GM23338 (cell line): Measurements from ENCODE around the gene PGBD4. TPM values are rescaled to one million over a fixed set of nuclear protein-coding genes. Genes with fewer than 3 reads are reported as not detected.

Experiments
- ATAC-seq: fragments of 200-7000 bp; cut with Tn5 transposase; 3 replicates; pipeline ENCODE4 v1.9.1; 2020
- DNase-seq: peaks from one replicate; pipeline ENCODE4 v3.0.0-alpha.2; 2015; ENCODE audit warnings: low spot score
- H2AFZ ChIP-seq: fragments of 200-600 bp; sonication (generic); 2 replicates; pipeline ENCODE4 v1.8.0; 2016; ENCODE audit warnings: antibody characterized with exemption, mild to moderate bottlenecking, moderate library complexity
- H3F3A ChIP-seq: fragments of 200-600 bp; sonication (generic); replicated peaks from 2 replicates; pipeline ENCODE4 v1.8.0; 2017; ENCODE audit warnings: antibody characterized with exemption, mixed run types, low read depth
- H3K27ac ChIP-seq: fragments of 200-600 bp; sonication (generic); 2 replicates; pipeline ENCODE4 v1.6.1; 2016; ENCODE audit warnings: low read depth
- H3K27me3 ChIP-seq: fragments of 200-600 bp; sonication (generic); 2 replicates; pipeline ENCODE4 v1.8.0; 2016; ENCODE audit warnings: mild to moderate bottlenecking, mixed run types, moderate library complexity; ENCODE audit not compliant: insufficient read depth
- H3K36me3 ChIP-seq: fragments of 200-600 bp; sonication (generic); 2 replicates; pipeline ENCODE4 v1.8.0; 2016; ENCODE audit warnings: mild to moderate bottlenecking; ENCODE audit not compliant: insufficient read depth
- H3K4me1 ChIP-seq: fragments of 200-600 bp; sonication (generic); 2 replicates; pipeline ENCODE4 v1.8.0; 2016; ENCODE audit warnings: mild to moderate bottlenecking, moderate library complexity; ENCODE audit not compliant: insufficient read depth
- H3K4me2 ChIP-seq: fragments of 200-600 bp; sonication (generic); 2 replicates; pipeline ENCODE4 v1.7.1; 2017; ENCODE audit warnings: mixed run types
- H3K4me3 ChIP-seq: fragments of 200-600 bp; sonication (generic); 2 replicates; pipeline ENCODE4 v1.6.1; 2016; ENCODE audit warnings: mixed run types
- H3K79me2 ChIP-seq: fragments of 200-600 bp; sonication (generic); replicated peaks from 2 replicates; pipeline ENCODE4 v1.8.0; 2017; ENCODE audit warnings: mild to moderate bottlenecking; ENCODE audit not compliant: insufficient read depth
- H3K9me2 ChIP-seq: fragments of 200-600 bp; sonication (generic); 2 replicates; pipeline ENCODE4 v1.8.0; 2017; ENCODE audit not compliant: insufficient read depth
- H4K20me1 ChIP-seq: fragments of 200-600 bp; sonication (generic); replicated peaks from 2 replicates; pipeline ENCODE4 v1.8.0; 2017; ENCODE audit warnings: mild to moderate bottlenecking; ENCODE audit not compliant: insufficient read depth
- H3K27ac Mint-ChIP-seq: 2 replicates; pipeline ENCODE4 v1.8.0; 2020; ENCODE audit warnings: inconsistent platforms, mild to moderate bottlenecking, moderate library complexity, mixed read lengths
- H3K27me3 Mint-ChIP-seq: 3 replicates; pipeline ENCODE4 v1.8.0; 2022; ENCODE audit warnings: low read depth, mild to moderate bottlenecking, moderate library complexity, mixed read lengths, inconsistent platforms; ENCODE audit not compliant: insufficient read depth, poor library complexity
- H3K36me3 Mint-ChIP-seq: 3 replicates; pipeline ENCODE4 v1.8.0; 2021; ENCODE audit warnings: low read depth, mild to moderate bottlenecking, inconsistent platforms, moderate library complexity, mixed read lengths
- H3K4me1 Mint-ChIP-seq: 3 replicates; pipeline ENCODE4 v1.8.0; 2020; ENCODE audit warnings: mild to moderate bottlenecking, inconsistent platforms, mixed read lengths
- H3K4me3 Mint-ChIP-seq: 3 replicates; pipeline ENCODE4 v1.8.0; 2021; ENCODE audit warnings: moderate library complexity, mild to moderate bottlenecking, inconsistent platforms, mixed read lengths
- H3K9me3 Mint-ChIP-seq: 3 replicates; pipeline ENCODE4 v1.8.0; 2020; ENCODE audit warnings: moderate library complexity, mild to moderate bottlenecking, inconsistent platforms, mixed read lengths
- EZH2 ChIP-seq: fragments of 200-600 bp; sonication (generic); IDR thresholded peaks from one replicate; pipeline ENCODE4 v1.8.0; 2017; ENCODE audit warnings: antibody characterized with exemption, mild to moderate bottlenecking, low read depth; ENCODE audit not compliant: unreplicated experiment
- EZH2phosphoT487 ChIP-seq: fragments of 200-600 bp; sonication (generic); IDR thresholded peaks from one replicate; pipeline ENCODE4 v1.8.1; 2018; ENCODE audit warnings: antibody characterized with exemption; ENCODE audit not compliant: unreplicated experiment
- JUNB ChIP-seq: IDR thresholded peaks from one replicate; pipeline ENCODE4 v1.6.1; 2016; ENCODE audit warnings: antibody characterized with exemption; ENCODE audit not compliant: unreplicated experiment
- NANOG ChIP-seq: IDR thresholded peaks from 2 replicates; pipeline ENCODE4 v1.6.1; 2016; ENCODE audit warnings: antibody characterized with exemption, borderline replicate concordance
- POLR2AphosphoS5 ChIP-seq: IDR thresholded peaks from 2 replicates; pipeline ENCODE4 v1.6.1; 2016; ENCODE audit warnings: antibody characterized with exemption, low read depth
- STAT1 ChIP-seq: IDR thresholded peaks from one replicate; pipeline ENCODE4 v1.6.1; 2016; ENCODE audit warnings: antibody characterized with exemption; ENCODE audit not compliant: unreplicated experiment
- ZNF331 ChIP-seq: fragments of 250-450 bp; sonication (Bioruptor Pico); IDR thresholded peaks from 2 replicates; pipeline ENCODE4 v1.5.0; 2020; ENCODE audit warnings: low read depth, mild to moderate bottlenecking, moderate library complexity
- polyA plus RNA-seq: library from polyadenylated mRNA; unstranded; fragments of >200 nt; fragmentation: Nextera tagmentation; extraction: Ambion mirVana; gene quantifications from 2 replicates; pipeline ENCODE4 v1.2.1, GENCODE V29; 2016
- total RNA-seq: library from RNA; depleted of rRNA; stranded (reverse); fragments of >200 nt; shearing (Covaris generic); gene quantifications from 2 replicates; pipeline ENCODE4 v1.2.3, GENCODE V29; 2014
- TF ChIP-seq, protein P1 (sequence below), 2 experiments: fragments of 200-600 bp in 1 of 2; sonication (generic) in 1 of 2; conservative IDR thresholded peaks; 2 replicates each; pipeline versions ENCODE4 v1.5.1 to v1.6.1; 2016 to 2017; ENCODE audit warnings: antibody characterized with exemption in 2 of 2, low read depth in 2 of 2, mild to moderate bottlenecking in 2 of 2, moderate library complexity in 1 of 2
- TF ChIP-seq, protein P2 (sequence below): fragments of 250-450 bp; sonication (Bioruptor Pico); IDR thresholded peaks from 2 replicates; pipeline ENCODE4 v1.5.0; 2020; ENCODE audit warnings: mild to moderate bottlenecking, moderate library complexity
- TF ChIP-seq, protein P3 (sequence below): IDR thresholded peaks from one replicate; pipeline ENCODE4 v1.6.1; 2018; ENCODE audit warnings: antibody characterized with exemption; ENCODE audit not compliant: unreplicated experiment
- TF ChIP-seq, protein P4 (sequence below): IDR thresholded peaks from 2 replicates; pipeline ENCODE4 v1.6.1; 2016; ENCODE audit warnings: antibody characterized with exemption

Gene PGBD4
- total and polyA plus RNA-seq, 2 experiments from 2014 or later = 0.50 to 0.66 TPM

DNA sequence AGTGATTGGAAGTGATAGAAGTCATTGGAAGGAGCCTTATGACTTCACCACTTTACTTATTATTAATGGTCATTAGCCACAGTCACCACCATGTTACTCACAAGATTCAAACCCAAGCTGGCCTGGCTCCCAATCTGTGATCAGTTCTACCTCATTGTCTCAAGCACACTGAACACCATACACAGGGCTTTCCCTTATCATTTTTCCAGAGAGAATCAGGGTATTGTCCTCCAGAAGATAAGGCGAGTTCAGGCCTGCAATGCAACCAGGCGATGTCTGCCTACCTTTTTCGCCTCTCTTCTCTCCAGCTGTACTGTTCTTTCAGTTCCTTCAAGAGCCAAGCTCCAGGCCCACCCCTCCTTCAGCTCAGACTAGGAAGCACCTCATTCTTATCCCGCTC is 25.1 kb upstream of the PGBD4 start (continued):
- TF ChIP-seq, protein P1, sequence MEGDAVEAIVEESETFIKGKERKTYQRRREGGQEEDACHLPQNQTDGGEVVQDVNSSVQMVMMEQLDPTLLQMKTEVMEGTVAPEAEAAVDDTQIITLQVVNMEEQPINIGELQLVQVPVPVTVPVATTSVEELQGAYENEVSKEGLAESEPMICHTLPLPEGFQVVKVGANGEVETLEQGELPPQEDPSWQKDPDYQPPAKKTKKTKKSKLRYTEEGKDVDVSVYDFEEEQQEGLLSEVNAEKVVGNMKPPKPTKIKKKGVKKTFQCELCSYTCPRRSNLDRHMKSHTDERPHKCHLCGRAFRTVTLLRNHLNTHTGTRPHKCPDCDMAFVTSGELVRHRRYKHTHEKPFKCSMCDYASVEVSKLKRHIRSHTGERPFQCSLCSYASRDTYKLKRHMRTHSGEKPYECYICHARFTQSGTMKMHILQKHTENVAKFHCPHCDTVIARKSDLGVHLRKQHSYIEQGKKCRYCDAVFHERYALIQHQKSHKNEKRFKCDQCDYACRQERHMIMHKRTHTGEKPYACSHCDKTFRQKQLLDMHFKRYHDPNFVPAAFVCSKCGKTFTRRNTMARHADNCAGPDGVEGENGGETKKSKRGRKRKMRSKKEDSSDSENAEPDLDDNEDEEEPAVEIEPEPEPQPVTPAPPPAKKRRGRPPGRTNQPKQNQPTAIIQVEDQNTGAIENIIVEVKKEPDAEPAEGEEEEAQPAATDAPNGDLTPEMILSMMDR (conservative IDR thresholded peaks at IDR 0.05; ENCODE audit: low read depth in 2 of 2) = no peak
- TF ChIP-seq POLR2AphosphoS5 (no peak), EZH2 (no peak)

DNA sequence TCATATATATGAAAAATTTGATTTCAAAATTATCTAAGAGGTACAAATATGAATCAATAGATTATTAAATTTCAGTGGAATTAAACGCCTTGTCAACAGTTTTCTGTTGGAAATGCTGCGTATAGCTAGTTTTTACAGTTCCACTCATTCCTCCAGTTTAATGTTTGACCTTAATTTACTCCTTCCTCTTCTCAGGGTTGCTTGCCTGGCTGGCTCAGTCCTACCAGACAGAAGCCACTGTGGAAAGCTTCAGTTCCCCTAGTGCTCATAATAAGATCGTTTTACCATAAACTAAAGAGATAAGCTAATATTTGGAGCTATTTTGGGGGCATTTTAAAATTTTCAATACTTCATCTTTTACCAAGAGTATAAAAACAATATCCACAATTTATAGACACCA is 23.0 kb upstream of the PGBD4 start:
- Histone ChIP-seq H3K79me2 (no peaks in the 10 kb centered on the region), H3K4me2 (no peak overlapping the region), H2AFZ (no peak overlapping the region), H3F3A (no peaks in the 10 kb centered on the region), H3K4me3 (no peak overlapping the region), H3K27ac (no peak overlapping the region), H3K27me3 (no peaks in the 10 kb centered on the region), H3K36me3 (0 out of 2 replicates have a peak, but pooled peaks cover 4% of the 10 kb centered on the region), H3K9me2 (no peaks in the 10 kb centered on the region), H4K20me1 (no peaks in the 10 kb centered on the region), H3K4me1 (no peaks in the 10 kb centered on the region)
- peaks cover 4% of the 10 kb centered on the region for H3K27me3 Mint-ChIP-seq
- H3K4me3 Mint-ChIP-seq = no peak overlapping the region
- DNase-seq (no peak), ATAC-seq (no peak)
- no peaks in the 10 kb centered on the region for H3K9me3 Mint-ChIP-seq
- H3K36me3 Mint-ChIP-seq = peaks cover 4% of the 10 kb centered on the region; the same call in 1 of the 3 replicates
- no peaks in the 10 kb centered on the region for H3K4me1 Mint-ChIP-seq
- no peak overlapping the region for H3K27ac Mint-ChIP-seq
- TF ChIP-seq, protein P2, sequence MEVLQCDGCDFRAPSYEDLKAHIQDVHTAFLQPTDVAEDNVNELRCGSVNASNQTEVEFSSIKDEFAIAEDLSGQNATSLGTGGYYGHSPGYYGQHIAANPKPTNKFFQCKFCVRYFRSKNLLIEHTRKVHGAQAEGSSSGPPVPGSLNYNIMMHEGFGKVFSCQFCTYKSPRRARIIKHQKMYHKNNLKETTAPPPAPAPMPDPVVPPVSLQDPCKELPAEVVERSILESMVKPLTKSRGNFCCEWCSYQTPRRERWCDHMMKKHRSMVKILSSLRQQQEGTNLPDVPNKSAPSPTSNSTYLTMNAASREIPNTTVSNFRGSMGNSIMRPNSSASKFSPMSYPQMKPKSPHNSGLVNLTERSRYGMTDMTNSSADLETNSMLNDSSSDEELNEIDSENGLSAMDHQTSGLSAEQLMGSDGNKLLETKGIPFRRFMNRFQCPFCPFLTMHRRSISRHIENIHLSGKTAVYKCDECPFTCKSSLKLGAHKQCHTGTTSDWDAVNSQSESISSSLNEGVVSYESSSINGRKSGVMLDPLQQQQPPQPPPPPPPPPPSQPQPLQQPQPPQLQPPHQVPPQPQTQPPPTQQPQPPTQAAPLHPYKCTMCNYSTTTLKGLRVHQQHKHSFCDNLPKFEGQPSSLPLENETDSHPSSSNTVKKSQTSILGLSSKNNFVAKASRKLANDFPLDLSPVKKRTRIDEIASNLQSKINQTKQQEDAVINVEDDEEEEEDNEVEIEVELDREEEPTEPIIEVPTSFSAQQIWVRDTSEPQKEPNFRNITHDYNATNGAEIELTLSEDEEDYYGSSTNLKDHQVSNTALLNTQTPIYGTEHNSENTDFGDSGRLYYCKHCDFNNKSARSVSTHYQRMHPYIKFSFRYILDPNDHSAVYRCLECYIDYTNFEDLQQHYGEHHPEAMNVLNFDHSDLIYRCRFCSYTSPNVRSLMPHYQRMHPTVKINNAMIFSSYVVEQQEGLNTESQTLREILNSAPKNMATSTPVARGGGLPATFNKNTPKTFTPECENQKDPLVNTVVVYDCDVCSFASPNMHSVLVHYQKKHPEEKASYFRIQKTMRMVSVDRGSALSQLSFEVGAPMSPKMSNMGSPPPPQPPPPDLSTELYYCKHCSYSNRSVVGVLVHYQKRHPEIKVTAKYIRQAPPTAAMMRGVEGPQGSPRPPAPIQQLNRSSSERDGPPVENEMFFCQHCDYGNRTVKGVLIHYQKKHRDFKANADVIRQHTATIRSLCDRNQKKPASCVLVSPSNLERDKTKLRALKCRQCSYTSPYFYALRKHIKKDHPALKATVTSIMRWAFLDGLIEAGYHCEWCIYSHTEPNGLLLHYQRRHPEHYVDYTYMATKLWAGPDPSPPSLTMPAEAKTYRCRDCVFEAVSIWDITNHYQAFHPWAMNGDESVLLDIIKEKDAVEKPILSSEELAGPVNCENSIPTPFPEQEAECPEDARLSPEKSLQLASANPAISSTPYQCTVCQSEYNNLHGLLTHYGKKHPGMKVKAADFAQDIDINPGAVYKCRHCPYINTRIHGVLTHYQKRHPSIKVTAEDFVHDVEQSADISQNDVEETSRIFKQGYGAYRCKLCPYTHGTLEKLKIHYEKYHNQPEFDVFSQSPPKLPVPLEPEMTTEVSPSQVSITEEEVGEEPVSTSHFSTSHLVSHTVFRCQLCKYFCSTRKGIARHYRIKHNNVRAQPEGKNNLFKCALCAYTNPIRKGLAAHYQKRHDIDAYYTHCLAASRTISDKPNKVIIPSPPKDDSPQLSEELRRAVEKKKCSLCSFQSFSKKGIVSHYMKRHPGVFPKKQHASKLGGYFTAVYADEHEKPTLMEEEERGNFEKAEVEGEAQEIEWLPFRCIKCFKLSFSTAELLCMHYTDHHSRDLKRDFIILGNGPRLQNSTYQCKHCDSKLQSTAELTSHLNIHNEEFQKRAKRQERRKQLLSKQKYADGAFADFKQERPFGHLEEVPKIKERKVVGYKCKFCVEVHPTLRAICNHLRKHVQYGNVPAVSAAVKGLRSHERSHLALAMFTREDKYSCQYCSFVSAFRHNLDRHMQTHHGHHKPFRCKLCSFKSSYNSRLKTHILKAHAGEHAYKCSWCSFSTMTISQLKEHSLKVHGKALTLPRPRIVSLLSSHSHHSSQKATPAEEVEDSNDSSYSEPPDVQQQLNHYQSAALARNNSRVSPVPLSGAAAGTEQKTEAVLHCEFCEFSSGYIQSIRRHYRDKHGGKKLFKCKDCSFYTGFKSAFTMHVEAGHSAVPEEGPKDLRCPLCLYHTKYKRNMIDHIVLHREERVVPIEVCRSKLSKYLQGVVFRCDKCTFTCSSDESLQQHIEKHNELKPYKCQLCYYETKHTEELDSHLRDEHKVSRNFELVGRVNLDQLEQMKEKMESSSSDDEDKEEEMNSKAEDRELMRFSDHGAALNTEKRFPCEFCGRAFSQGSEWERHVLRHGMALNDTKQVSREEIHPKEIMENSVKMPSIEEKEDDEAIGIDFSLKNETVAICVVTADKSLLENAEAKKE = no peak
- TF ChIP-seq EZH2 (no peak), POLR2AphosphoS5 (no peak), JUNB (no peak), NANOG (no peak), ZNF331 (CRISPR knock-in tag) (no peak), STAT1 (no peak), EZH2phosphoT487 (no peak)
- TF ChIP-seq, protein P3, sequence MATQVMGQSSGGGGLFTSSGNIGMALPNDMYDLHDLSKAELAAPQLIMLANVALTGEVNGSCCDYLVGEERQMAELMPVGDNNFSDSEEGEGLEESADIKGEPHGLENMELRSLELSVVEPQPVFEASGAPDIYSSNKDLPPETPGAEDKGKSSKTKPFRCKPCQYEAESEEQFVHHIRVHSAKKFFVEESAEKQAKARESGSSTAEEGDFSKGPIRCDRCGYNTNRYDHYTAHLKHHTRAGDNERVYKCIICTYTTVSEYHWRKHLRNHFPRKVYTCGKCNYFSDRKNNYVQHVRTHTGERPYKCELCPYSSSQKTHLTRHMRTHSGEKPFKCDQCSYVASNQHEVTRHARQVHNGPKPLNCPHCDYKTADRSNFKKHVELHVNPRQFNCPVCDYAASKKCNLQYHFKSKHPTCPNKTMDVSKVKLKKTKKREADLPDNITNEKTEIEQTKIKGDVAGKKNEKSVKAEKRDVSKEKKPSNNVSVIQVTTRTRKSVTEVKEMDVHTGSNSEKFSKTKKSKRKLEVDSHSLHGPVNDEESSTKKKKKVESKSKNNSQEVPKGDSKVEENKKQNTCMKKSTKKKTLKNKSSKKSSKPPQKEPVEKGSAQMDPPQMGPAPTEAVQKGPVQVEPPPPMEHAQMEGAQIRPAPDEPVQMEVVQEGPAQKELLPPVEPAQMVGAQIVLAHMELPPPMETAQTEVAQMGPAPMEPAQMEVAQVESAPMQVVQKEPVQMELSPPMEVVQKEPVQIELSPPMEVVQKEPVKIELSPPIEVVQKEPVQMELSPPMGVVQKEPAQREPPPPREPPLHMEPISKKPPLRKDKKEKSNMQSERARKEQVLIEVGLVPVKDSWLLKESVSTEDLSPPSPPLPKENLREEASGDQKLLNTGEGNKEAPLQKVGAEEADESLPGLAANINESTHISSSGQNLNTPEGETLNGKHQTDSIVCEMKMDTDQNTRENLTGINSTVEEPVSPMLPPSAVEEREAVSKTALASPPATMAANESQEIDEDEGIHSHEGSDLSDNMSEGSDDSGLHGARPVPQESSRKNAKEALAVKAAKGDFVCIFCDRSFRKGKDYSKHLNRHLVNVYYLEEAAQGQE = no peak
- TF ChIP-seq, protein P4, sequence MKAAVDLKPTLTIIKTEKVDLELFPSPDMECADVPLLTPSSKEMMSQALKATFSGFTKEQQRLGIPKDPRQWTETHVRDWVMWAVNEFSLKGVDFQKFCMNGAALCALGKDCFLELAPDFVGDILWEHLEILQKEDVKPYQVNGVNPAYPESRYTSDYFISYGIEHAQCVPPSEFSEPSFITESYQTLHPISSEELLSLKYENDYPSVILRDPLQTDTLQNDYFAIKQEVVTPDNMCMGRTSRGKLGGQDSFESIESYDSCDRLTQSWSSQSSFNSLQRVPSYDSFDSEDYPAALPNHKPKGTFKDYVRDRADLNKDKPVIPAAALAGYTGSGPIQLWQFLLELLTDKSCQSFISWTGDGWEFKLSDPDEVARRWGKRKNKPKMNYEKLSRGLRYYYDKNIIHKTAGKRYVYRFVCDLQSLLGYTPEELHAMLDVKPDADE = no peak
